Activated CD8-positive, alpha-beta T cell treated with anti-CD3 and anti-CD28 coated beads, Interleukin-2, amount 10 ng/mL, durations not matched to agents 7 days and 5 days (primary cell): ENCODE data around the gene COPG1. TPM values are rescaled to one million over a fixed set of nuclear protein-coding genes. Genes with fewer than 3 reads are reported as not detected.

ENCODE experiments used
- ATAC-seq: fragments of 150-1000 bp; cut with Tn5 transposase; one replicate; pipeline ENCODE4 v1.10.0; 2021; ENCODE audit warnings: moderate library complexity
- CTCF ChIA-PET: fragments of 350-600 bp; sonication (Branson Sonifier 250); formaldehyde crosslinking; loops from one replicate; lab custom pipeline; 2021; ENCODE audit warnings: antibody characterized with exemption; lab: Charles Lee
- POLR2A ChIA-PET: fragments of 350-600 bp; sonication (Branson Sonifier 250); formaldehyde crosslinking; loops from one replicate; lab custom pipeline; 2021; ENCODE audit warnings: antibody characterized with exemption; lab: Charles Lee
- DNase-seq: peaks from one replicate; pipeline ENCODE4 v3.0.0-alpha.2; 2020
- H3K27ac Mint-ChIP-seq: one replicate; pipeline ENCODE4 v1.8.0; 2021; ENCODE audit warnings: mild to moderate bottlenecking, mixed read lengths
- H3K27me3 Mint-ChIP-seq: one replicate; pipeline ENCODE4 v1.8.0; 2021; ENCODE audit warnings: low read depth, mixed read lengths
- H3K36me3 Mint-ChIP-seq: one replicate; pipeline ENCODE4 v1.8.0; 2021; ENCODE audit warnings: low read depth, mixed read lengths
- H3K4me1 Mint-ChIP-seq: one replicate; pipeline ENCODE4 v1.8.0; 2021; ENCODE audit warnings: low read depth, mixed read lengths
- H3K4me3 Mint-ChIP-seq: one replicate; pipeline ENCODE4 v1.8.0; 2021; ENCODE audit warnings: mild to moderate bottlenecking, mixed read lengths
- H3K9me3 Mint-ChIP-seq: one replicate; pipeline ENCODE4 v1.8.0; 2022; ENCODE audit warnings: mixed read lengths; ENCODE audit not compliant: insufficient read depth
- total RNA-seq, 2 experiments: library from RNA; stranded (reverse); gene quantifications; one replicate each; pipeline ENCODE4 v1.2.3, GENCODE V29; 2021

The COPG1 gene
- total RNA-seq, 2 experiments from 2014 or later, result 135 to 140 TPM

DNA sequence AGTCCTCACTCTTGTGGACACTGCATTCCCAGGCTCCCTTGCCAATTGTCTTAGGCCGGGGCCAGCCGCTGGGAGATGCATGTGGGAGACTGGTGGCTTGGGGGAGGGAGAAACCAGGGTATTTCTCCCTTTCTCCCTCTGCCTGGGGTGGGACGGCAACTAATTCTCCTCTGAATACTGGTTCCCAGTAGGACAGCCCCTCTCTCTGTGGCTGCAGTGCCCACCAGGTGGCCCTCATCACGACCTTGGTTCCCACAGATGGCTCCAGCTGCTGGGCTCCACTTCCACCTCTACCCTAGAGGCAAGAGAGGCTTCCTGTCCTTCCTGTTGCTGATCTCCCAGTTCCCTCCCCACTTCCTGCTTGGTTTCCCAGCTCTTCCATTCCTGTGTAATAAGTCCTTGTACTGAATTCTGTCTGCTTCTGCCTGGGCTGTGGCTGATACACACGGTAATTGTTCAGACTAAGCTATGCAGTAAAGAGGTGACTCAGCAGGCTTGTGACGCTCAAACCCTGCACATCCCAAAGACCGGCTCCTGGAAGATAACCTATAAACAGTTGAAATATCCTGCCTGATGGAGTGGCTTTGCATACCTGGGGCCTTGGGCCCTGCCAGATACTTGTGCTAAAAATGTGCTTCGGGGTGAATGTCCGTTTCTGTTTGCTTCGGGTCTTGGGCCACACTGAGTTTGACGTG lies 20.4 kb upstream of the COPG1 start:
- POLR2A ChIA-PET, result interaction anchor here (1.3 kb wide), 1 partner anchor 10 kb away, joined by 6 read pairs; no protein-coding TSS in a partner anchor
- Mint-ChIP-seq H3K4me3 (no peak overlapping the region), H3K36me3 (peaks cover 4% of the 10 kb centered on the region), H3K9me3 (no peaks in the 10 kb centered on the region), H3K27ac (peak overlapping the region; percentile 62), H3K27me3 (no peaks in the 10 kb centered on the region), H3K4me1 (peaks cover 78% of the 10 kb centered on the region)
- DNase-seq (no peak), ATAC-seq (no peak)
- CTCF ChIA-PET, result interaction anchor here (0.6 to 1.1 kb wide), 2 partner anchors 9 to 17 kb away, joined by 3 read pairs; no protein-coding TSS in a partner anchor

DNA sequence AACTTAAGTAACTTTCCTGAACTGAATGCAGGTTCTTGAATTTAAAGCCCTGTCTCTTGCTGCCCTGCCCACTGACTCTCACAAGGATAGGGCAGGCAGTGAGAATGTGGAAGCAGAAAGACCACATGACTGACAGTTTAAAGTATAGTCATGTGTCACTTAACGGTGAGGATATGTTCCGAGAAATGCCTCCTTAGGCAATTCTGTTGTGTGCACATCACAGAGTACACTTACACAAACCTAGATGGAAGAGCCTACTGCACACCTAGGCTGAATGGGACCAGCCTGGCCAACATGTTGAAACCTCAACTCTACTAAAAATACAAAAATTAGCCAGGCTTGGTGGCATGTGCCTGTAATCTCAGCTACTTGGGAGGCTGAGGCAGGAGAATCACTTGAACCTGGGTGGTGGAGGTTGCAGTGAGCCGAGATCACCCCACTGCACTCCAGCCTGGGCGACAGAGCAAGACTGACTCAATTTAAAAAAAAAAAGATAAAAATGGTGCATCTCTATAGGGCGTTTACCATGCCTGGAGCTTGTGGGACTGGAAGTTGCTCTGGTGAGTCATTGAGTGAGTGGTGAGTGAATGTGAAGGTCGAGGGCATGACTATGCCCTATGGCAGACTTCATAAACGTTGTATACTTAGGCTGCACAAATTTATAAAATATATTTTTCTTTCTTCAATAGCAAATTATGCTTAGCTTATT lies 18.9 kb upstream of the COPG1 start:
- H3K27ac Mint-ChIP-seq, result peak overlapping the region; percentile 71
- H3K27me3 Mint-ChIP-seq, result no peaks in the 10 kb centered on the region
- ChIA-PET CTCF (interaction anchor here (0.8 to 1.7 kb wide), 4 partner anchors 13 to 260 kb away, joined by 3 to 10 read pairs (median 5); no protein-coding TSS in a partner anchor), POLR2A (interaction anchor here (0.6 to 1.7 kb wide), 5 partner anchors 10 to 260 kb away, joined by 3 to 10 read pairs (median 4); partner anchors contain the start of gene CNBP)
- H3K4me1 Mint-ChIP-seq, result peaks cover 82% of the 10 kb centered on the region
- no peaks in the 10 kb centered on the region for H3K9me3 Mint-ChIP-seq
- peaks cover 8% of the 10 kb centered on the region for H3K36me3 Mint-ChIP-seq
- ATAC-seq (peak; percentile 80), DNase-seq (peak; percentile 54)
- H3K4me3 Mint-ChIP-seq, result peak overlapping the region; percentile 40

DNA sequence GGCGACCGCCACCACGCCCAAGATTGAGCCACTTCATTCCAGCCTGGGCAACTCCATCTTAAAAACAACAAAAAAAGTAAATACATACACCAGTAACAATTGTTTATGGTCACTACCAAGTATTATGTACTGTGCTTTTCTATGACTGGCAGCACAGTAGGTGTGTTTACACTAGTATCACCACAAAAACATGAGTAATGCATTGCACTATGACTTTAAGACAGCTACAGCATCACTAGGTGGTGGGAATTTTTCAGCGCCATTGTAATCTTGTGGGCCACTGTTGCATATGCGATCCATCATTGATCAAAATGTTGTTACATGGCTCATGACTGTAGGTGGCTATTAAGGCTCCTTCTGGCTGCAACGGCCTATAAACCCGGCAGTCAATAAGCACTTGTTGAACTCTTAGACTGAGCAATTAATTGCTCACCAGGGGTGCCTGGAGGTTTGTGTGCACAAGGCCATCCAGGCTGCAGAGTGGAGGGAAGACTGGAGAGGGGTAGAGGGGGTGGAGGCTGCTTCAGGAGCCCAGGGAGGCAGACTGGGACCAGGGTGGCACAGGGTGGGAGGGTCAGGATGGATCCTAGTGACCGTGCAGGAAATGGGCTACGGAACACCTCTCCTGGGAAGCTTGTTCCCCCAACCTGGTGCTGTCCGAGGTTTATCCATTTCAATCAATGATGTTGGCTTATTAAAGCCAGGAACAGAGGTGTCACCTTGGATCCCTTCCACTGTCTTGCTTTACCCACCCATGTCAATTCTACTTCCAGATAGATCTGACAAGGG lies 17.9 kb upstream of the COPG1 start:
- DNase-seq (no peak), ATAC-seq (no peak)
- Mint-ChIP-seq H3K27me3 (no peaks in the 10 kb centered on the region), H3K36me3 (peaks cover 11% of the 10 kb centered on the region), H3K9me3 (no peaks in the 10 kb centered on the region), H3K4me1 (peaks cover 80% of the 10 kb centered on the region), H3K27ac (peak overlapping the region; percentile 57), H3K4me3 (no peak overlapping the region)
- CTCF ChIA-PET, result interaction anchor here (1.0 to 1.7 kb wide), 3 partner anchors 12 to 261 kb away, joined by 3 to 10 read pairs (median 6); no protein-coding TSS in a partner anchor
- POLR2A ChIA-PET, result interaction anchor here (0.6 to 1.7 kb wide), 5 partner anchors 9 to 261 kb away, joined by 3 to 10 read pairs (median 4); partner anchors contain the start of gene CNBP

DNA sequence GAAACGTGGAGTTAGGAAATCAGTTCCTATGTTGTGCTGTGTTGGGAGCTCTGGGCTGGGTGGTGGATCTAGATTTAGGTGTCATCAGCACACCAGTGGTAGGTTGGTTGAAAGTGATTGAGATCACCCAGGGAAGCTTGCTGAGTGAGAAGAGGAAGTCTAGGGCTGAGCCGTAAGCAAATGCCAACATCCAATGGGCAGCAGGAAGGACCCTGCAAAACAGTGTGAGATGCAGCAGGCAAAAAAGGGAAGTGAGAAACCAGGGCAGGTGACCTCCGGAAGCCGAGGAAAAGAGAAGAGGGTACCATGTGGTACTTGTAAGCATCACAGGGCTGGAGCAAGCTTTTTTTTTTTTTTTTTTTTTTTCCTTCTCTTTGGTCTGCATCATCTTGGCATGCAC lies 15.9 kb upstream of the COPG1 start:
- ATAC-seq, result peak; percentile 38
- Mint-ChIP-seq H3K27me3 (no peaks in the 10 kb centered on the region), H3K9me3 (no peaks in the 10 kb centered on the region), H3K4me3 (peak overlapping the region; percentile 6), H3K4me1 (peaks cover 75% of the 10 kb centered on the region), H3K27ac (peak overlapping the region; percentile 89), H3K36me3 (peaks cover 14% of the 10 kb centered on the region)
- ChIA-PET CTCF (interaction anchor here (1.1 to 2.2 kb wide), 5 partner anchors 9 to 263 kb away, joined by 3 to 10 read pairs (median 4); no protein-coding TSS in a partner anchor), POLR2A (interaction anchor here (0.5 to 1.4 kb wide), 3 partner anchors 35 to 112 kb away, joined by 3 to 7 read pairs (median 3); partner anchors contain the start of gene RAB43)
- DNase-seq, result peak; percentile 31

DNA sequence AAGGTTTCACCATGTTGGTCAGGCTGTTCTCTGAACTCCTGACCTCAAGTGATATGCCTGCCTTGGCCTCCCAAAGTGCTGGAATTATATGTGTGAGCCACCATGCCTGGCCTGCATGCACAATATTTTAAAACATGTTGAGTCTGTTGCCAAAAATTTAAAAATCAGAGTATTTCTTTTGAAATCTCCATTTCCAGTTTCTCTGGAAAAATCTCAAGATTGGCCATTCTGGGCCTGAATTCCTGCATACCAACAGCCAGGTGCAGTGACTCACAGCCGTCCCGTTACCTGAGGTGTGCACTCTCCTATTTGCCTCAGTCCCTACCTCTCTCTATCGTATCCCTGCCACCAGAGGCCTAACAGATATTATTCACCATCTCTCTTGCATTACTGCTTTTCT lies 15.0 kb upstream of the COPG1 start:
- peak overlapping the region; percentile 77 for H3K27ac Mint-ChIP-seq
- no peak overlapping the region for H3K4me3 Mint-ChIP-seq
- H3K36me3 Mint-ChIP-seq, result peaks cover 14% of the 10 kb centered on the region
- DNase-seq (no peak), ATAC-seq (no peak)
- POLR2A ChIA-PET, result no interaction called here
- H3K4me1 Mint-ChIP-seq, result peaks cover 75% of the 10 kb centered on the region
- no peaks in the 10 kb centered on the region for H3K9me3 Mint-ChIP-seq
- H3K27me3 Mint-ChIP-seq, result no peaks in the 10 kb centered on the region
- CTCF ChIA-PET, result interaction anchor here (1.5 to 2.2 kb wide), 2 partner anchors 17 to 264 kb away, joined by 4 to 8 read pairs; no protein-coding TSS in a partner anchor

DNA sequence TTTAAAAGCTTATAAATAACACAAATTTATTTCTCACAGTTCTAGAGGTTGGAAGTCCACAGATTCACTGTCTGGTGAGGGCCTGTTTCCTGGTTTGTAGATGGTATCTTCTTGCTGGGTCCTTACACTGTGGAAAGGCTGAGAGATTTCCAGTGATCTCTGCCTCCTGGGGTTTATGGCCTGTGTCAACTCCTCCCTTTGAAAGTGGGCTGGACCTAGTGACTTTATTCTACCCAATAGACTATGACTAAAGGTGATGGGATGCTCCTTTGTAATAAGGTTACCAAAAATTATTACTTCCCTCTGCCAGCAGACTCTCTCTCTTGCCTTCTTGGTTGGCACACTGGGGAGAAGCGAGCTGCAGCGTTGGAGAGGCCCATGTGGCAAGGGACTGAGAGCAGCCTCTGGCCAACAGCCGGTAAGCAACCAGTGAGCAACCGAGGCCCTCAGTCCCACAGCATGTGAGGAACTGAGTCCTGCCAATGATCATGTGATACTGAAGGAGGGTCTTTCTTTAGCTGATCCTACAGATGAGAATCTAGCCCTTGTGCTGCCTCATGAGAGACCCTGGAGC lies 14.0 kb upstream of the COPG1 start:
- Mint-ChIP-seq H3K9me3 (no peaks in the 10 kb centered on the region), H3K4me1 (peaks cover 76% of the 10 kb centered on the region), H3K4me3 (no peak overlapping the region), H3K27ac (peak overlapping the region; percentile 37), H3K27me3 (no peaks in the 10 kb centered on the region), H3K36me3 (peaks cover 14% of the 10 kb centered on the region)
- POLR2A ChIA-PET, result interaction anchor here (0.8 to 1.2 kb wide), 2 partner anchors 11 to 81 kb away, joined by 3 to 4 read pairs; a partner anchor contains a TSS
- CTCF ChIA-PET, result interaction anchor here (0.8 to 0.9 kb wide), 2 partner anchors 10 to 11 kb away, joined by 3 to 4 read pairs; no protein-coding TSS in a partner anchor
- DNase-seq (no peak), ATAC-seq (no peak)

DNA sequence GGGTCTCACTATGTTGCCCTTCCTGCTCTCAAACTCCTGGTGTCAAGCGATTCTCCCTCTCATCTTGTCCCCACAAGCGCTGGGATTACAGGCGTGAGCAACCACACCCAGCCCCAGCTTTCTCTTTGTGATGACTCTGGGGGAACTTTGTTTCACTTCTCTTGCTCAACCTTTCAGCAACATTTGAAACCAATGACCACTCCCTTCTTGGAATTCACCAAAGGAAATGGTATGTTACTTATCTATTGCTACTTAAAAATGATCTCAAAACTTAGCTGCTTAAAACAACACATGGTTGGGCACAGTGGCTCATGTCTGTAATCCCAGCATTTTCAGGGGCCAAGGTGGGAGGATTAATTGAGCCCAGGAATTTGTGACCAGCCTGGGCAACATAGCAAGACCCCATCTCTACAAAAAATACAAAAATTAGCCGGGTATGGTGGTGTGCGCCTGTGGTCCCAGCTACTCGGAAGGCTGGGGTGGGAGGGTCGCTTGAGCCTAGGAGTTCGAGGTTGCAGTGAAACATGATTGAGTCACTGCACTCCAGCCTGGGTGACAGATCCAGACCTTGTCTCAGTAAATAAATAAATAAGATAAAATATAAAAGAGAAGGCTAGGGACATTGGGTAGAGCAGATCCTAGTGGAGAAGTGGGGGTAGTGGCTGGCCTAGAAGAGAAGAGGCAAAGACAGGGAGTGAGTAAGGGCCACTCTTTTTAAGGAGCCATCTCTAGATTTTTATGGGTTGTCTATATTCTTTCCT lies 10.3 kb upstream of the COPG1 start:
- Mint-ChIP-seq H3K4me3 (peak overlapping the region; percentile 69), H3K4me1 (peaks cover 53% of the 10 kb centered on the region), H3K9me3 (no peaks in the 10 kb centered on the region), H3K27ac (peak overlapping the region; percentile 93), H3K27me3 (no peaks in the 10 kb centered on the region), H3K36me3 (peaks cover 12% of the 10 kb centered on the region)
- ATAC-seq (peak; percentile 80), DNase-seq (peak; percentile 70)
- POLR2A ChIA-PET, result interaction anchor here (0.6 to 3.3 kb wide), 11 partner anchors 8 to 449 kb away, joined by 3 to 36 read pairs (median 4); partner anchors contain the start of genes CNBP and COPG1
- CTCF ChIA-PET, result interaction anchor here (1.0 to 4.3 kb wide), 13 partner anchors 8 to 268 kb away, joined by 3 to 23 read pairs (median 5); partner anchors contain the start of gene COPG1

DNA sequence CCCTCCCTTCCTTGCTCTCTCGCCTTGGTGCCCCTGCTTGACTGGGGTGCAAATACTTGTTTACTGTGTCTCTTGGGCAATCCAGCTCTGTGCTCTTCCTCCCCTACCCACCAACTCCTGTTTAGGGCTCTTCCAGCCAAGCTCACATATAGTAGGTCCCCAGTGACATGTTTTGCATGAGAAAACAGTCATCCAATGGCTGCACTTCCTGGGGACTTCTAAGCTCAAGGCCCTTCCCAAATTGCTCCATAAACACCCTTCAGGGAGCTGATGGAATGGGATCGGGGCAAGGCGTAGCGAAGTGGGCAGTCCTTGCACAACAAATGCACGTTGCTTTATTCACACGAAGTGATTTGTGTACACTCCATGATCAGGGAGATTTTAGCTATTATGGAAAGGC lies 9.4 kb upstream of the COPG1 start:
- H3K27me3 Mint-ChIP-seq, result no peaks in the 10 kb centered on the region
- H3K36me3 Mint-ChIP-seq, result peaks cover 9% of the 10 kb centered on the region
- POLR2A ChIA-PET, result interaction anchor here (0.8 to 3.3 kb wide), 6 partner anchors 9 to 118 kb away, joined by 3 to 36 read pairs (median 5); partner anchors contain the start of genes CNBP, COPG1 and RAB43
- CTCF ChIA-PET, result interaction anchor here (0.6 to 4.3 kb wide), 9 partner anchors 13 to 269 kb away, joined by 3 to 23 read pairs (median 4); partner anchors contain the start of gene CNBP
- ATAC-seq (no peak), DNase-seq (no peak)
- H3K27ac Mint-ChIP-seq, result peak overlapping the region; percentile 93
- H3K4me1 Mint-ChIP-seq, result peaks cover 45% of the 10 kb centered on the region
- H3K4me3 Mint-ChIP-seq, result peak overlapping the region; percentile 46
- H3K9me3 Mint-ChIP-seq, result no peaks in the 10 kb centered on the region

DNA sequence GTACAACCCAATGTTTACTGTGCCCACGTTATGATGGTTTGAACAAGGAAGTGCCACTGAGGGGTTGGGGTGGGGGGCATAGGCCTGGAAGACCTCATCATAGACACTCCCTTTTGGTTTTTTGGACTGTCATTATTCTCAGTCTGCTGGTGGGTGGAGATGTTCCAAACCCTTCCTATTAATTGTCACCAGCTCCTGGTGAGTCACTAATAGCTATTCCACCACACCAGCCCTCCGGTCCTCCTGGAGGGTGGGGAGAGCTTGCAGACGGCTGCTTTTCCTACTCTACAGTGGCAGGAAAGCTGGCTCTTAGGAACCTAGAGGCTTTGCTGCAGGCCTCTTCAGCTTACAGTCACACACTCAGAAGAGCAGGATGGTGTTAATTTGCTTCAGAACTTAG lies 9.0 kb upstream of the COPG1 start:
- no peak overlapping the region for H3K4me3 Mint-ChIP-seq
- ChIA-PET POLR2A (interaction anchor here (0.6 to 3.3 kb wide), 7 partner anchors 9 to 119 kb away, joined by 3 to 36 read pairs (median 5); partner anchors contain the start of genes CNBP, COPG1 and RAB43), CTCF (interaction anchor here (0.6 to 4.3 kb wide), 9 partner anchors 13 to 270 kb away, joined by 3 to 23 read pairs (median 4); partner anchors contain the start of gene CNBP)
- H3K27ac Mint-ChIP-seq, result peak overlapping the region; percentile 93
- H3K36me3 Mint-ChIP-seq, result peaks cover 8% of the 10 kb centered on the region
- DNase-seq (no peak), ATAC-seq (no peak)
- no peaks in the 10 kb centered on the region for H3K27me3 Mint-ChIP-seq
- H3K9me3 Mint-ChIP-seq, result no peaks in the 10 kb centered on the region
- peaks cover 45% of the 10 kb centered on the region for H3K4me1 Mint-ChIP-seq
